Neuronal stem cell (in vitro differentiated cells): ENCODE measurements around the gene DGLUCY.

Experiments
- DNase-seq: peaks from one replicate; pipeline ENCODE4 v3.0.0-alpha.2; 2013; ENCODE audit warnings: low spot score
- H2AFZ ChIP-seq: one replicate; pipeline ENCODE4 v1.6.1; 2013; ENCODE audit warnings: mild to moderate bottlenecking, low read length, inconsistent platforms
- H2AK5ac ChIP-seq: 2 replicates; pipeline ENCODE4 v1.6.1; 2013; ENCODE audit warnings: low read depth, mild to moderate bottlenecking, inconsistent platforms, low read length, moderate library complexity, mixed read lengths
- H2BK120ac ChIP-seq: 2 replicates; pipeline ENCODE4 v1.6.1; 2013; ENCODE audit warnings: low read depth, mild to moderate bottlenecking, inconsistent platforms, low read length, moderate library complexity, mixed read lengths
- H2BK12ac ChIP-seq: one replicate; pipeline ENCODE4 v1.6.1; 2013; ENCODE audit warnings: low read length, inconsistent platforms
- H2BK15ac ChIP-seq: 2 replicates; pipeline ENCODE4 v1.6.1; 2013; ENCODE audit warnings: mild to moderate bottlenecking, low read length, inconsistent platforms, mixed read lengths
- H2BK5ac ChIP-seq: one replicate; pipeline ENCODE4 v1.6.1; 2013; ENCODE audit warnings: inconsistent platforms, mild to moderate bottlenecking, low read length, moderate library complexity
- H3K14ac ChIP-seq: one replicate; pipeline ENCODE4 v1.6.1; 2013; ENCODE audit warnings: low read length, inconsistent platforms
- H3K18ac ChIP-seq: 2 replicates; pipeline ENCODE4 v1.6.1; 2013; ENCODE audit warnings: low read length, inconsistent platforms
- H3K23ac ChIP-seq: 2 replicates; pipeline ENCODE4 v1.6.1; 2013; ENCODE audit warnings: low read depth, mild to moderate bottlenecking, mixed read lengths, low read length, inconsistent platforms; ENCODE audit not compliant: poor library complexity
- H3K27ac ChIP-seq: replicated peaks from 3 replicates; pipeline ENCODE4 v1.5.1; 2013; ENCODE audit warnings: low read length, inconsistent platforms
- H3K27me3 ChIP-seq, 3 experiments: 2 replicates each; pipeline ENCODE4 v1.6.1; 2013; ENCODE audit warnings: low read length in 3 of 3, mild to moderate bottlenecking in 2 of 3, inconsistent platforms in 1 of 3, low read depth in 1 of 3, mixed read lengths in 1 of 3, moderate library complexity in 1 of 3; ENCODE audit not compliant: control insufficient read depth in 3 of 3, insufficient read depth in 3 of 3
- H3K36me3 ChIP-seq, 2 donors: replicated peaks in 1 of 2; 2 replicates each; pipeline ENCODE4 v1.6.1; 2013; ENCODE audit warnings: low read length in 2 of 2; ENCODE audit not compliant: control insufficient read depth in 2 of 2, insufficient read depth in 2 of 2
- H3K4ac ChIP-seq: 2 replicates; pipeline ENCODE4 v1.6.1; 2013; ENCODE audit warnings: inconsistent platforms, mild to moderate bottlenecking, low read length, moderate library complexity
- H3K4me1 ChIP-seq, 2 donors: 1 replicate in 1 of 2; 2 replicates in 1 of 2; pipeline ENCODE4 v1.6.1; 2013; ENCODE audit warnings: low read length in 2 of 2, low read depth in 1 of 2; ENCODE audit not compliant: control insufficient read depth in 2 of 2, insufficient read depth in 1 of 2
- H3K4me2 ChIP-seq: one replicate; pipeline ENCODE4 v1.6.1; 2013; ENCODE audit warnings: mild to moderate bottlenecking, low read length, inconsistent platforms; ENCODE audit not compliant: insufficient read depth, poor library complexity, severe bottlenecking
- H3K4me3 ChIP-seq, 2 donors: 2 replicates each; pipeline ENCODE4 v1.5.1; 2013; ENCODE audit warnings: low read length in 2 of 2, mild to moderate bottlenecking in 2 of 2, inconsistent platforms in 1 of 2, moderate library complexity in 1 of 2
- H3K79me1 ChIP-seq: one replicate; pipeline ENCODE4 v1.6.1; 2013; ENCODE audit warnings: low read depth, mild to moderate bottlenecking, inconsistent platforms, low read length, moderate library complexity
- H3K9ac ChIP-seq: one replicate; pipeline ENCODE4 v1.6.1; 2013; ENCODE audit warnings: mild to moderate bottlenecking, low read depth, low read length, inconsistent platforms; ENCODE audit not compliant: poor library complexity
- H3K9me3 ChIP-seq, 2 donors: replicated peaks in 1 of 2; 2 replicates each; pipeline versions ENCODE3 to v1.6.1; 2013; ENCODE audit warnings: low read length in 2 of 2, mild to moderate bottlenecking in 2 of 2, inconsistent platforms in 1 of 2, low read depth in 1 of 2, mixed read lengths in 1 of 2, moderate library complexity in 1 of 2; ENCODE audit not compliant: control insufficient read depth in 2 of 2, insufficient read depth in 1 of 2
- H4K8ac ChIP-seq: one replicate; pipeline ENCODE4 v1.6.1; 2013; ENCODE audit warnings: low read depth, mild to moderate bottlenecking, inconsistent platforms, low read length, moderate library complexity
- H4K91ac ChIP-seq: one replicate; pipeline ENCODE4 v1.6.1; 2013; ENCODE audit warnings: low read length, low read depth, mild to moderate bottlenecking, inconsistent platforms; ENCODE audit not compliant: poor library complexity
- WGBS, 2 donors: extraction: QIAGEN DNeasy Blood & Tissue Kit; methylation state at CpG; one replicate each; pipeline ENCODE4 v1.1.7; 2013; ENCODE audit warnings: missing lambda C conversion rate in 2 of 2, mixed read lengths in 1 of 2; ENCODE audit not compliant: insufficient read length in 2 of 2, insufficient replicate concordance in 1 of 2; ENCODE audit errors: extremely low coverage in 2 of 2; 5-methylcytosine and 5-hydroxymethylcytosine counted together

DGLUCY gene

DNA sequence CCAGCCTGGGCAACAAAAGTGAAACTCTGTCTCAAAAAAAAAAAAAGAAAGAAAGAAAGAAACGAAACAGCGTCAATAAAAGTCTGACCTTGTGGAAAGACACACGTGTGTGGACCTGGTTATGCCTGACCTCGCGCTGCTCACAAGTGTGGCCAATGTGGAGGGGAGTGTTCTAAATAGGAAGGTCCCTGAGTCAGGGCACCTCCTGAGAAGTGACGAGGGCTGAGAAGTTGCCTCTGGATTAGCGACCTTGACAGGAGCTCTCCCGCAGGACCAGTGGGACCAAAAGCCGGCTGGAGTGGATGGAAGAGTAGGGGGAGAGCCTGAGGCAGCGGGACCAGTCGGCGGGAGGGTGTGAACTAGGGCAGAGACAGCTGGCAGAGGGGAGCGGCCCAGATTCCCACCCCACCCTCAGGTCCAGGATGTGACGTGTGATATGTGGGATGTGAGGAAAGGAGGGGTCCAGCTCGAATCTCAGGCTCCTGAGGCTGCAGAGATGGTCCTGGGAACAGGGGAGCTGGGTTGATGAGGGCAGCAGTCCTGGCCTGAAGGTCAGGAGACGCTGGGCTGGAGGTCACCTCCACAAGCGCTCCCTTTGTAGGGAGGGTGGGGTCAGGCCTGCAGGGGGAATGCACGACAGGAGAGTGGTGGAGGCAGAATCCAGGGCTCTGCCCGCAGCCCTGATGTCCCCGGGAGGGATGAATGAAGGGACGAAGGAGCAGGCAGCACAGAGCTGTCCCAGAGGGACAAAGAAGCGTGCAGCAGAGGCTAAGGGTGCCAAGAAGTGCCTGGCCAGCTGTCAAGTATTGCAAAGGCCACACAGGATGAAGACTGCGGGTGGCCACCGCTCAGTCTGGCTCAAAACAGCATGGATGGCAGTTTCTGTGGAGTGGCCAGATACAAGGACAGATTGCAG, 155.5 kb downstream of the DGLUCY start:
- no CpG with 5 or more reads among the region's 24 CpGs for WGBS, 2 donors

DNA sequence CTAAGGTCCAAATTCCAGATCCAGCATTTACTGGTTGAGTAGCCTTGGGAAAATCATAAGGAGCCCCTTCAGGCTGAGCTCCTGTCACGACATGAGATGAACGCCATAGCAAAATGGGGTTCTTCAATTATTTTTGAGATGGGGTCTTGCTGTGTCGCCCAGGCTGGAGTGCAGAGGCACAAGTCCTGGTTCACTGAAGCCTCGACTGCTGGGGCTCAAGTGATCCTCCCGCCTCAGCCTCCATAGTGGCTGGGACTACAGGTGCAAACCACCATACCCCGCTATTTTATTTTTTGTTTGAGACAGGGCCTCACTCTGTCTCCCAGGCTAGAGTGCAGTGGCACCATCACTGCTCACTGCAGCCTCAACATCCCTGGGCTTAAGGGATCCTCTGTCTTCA, 156.3 kb downstream of the DGLUCY start:
- Histone ChIP-seq H3K4me2 (no peak overlapping the region), H3K18ac (no peak overlapping the region), H3K14ac (no peak overlapping the region), H3K23ac (no peak overlapping the region), H2BK5ac (no peak overlapping the region), H2BK120ac (no peak overlapping the region), H3K27ac (no peak overlapping the region), H4K91ac (no peak overlapping the region), H3K4ac (no peak overlapping the region), H2BK12ac (no peak overlapping the region), H4K8ac (no peak overlapping the region), H3K9me3 (no peaks in the 10 kb centered on the region), H3K36me3 (peaks cover 13 to 37% of the 10 kb centered on the region in 2 donors), H3K27me3 (peaks cover 0 to 8% (median 4%) of the 10 kb centered on the region in 3 experiments), H2AFZ (no peak overlapping the region), H3K9ac (no peak overlapping the region), H3K79me1 (peaks cover 4% of the 10 kb centered on the region), H3K4me1 (peaks cover 0 to 2% of the 10 kb centered on the region in 2 donors), H2AK5ac (no peak overlapping the region), H3K4me3 (no peak overlapping the region), H2BK15ac (no peak overlapping the region)
- no CpG with 5 or more reads among the region's 6 CpGs for WGBS, 2 donors
- no peak for DNase-seq

More for the DNA sequence above, 155.5 kb downstream of the DGLUCY start:
- no peak overlapping the region for H3K4me2 ChIP-seq
- DNase-seq: no peak
- peak overlapping the region; percentile 58 for H3K18ac ChIP-seq
- peaks cover 2 to 16% (median 12%) of the 10 kb centered on the region in 3 experiments for H3K27me3 ChIP-seq
- peak overlapping the region; percentile 17 for H3K14ac ChIP-seq
- H3K79me1 ChIP-seq: peaks cover 4% of the 10 kb centered on the region
- peak overlapping the region; percentile 79 for H2AK5ac ChIP-seq
- peak overlapping the region; percentile 87 for H2BK5ac ChIP-seq
- H3K9ac ChIP-seq: peak overlapping the region; percentile 21
- no peak overlapping the region for H4K91ac ChIP-seq
- no peak overlapping the region for H2BK15ac ChIP-seq
- H3K27ac ChIP-seq: no peak overlapping the region
- H3K4ac ChIP-seq: no peak overlapping the region
- no peak overlapping the region for H2AFZ ChIP-seq
- H3K4me1 ChIP-seq: peaks cover 0 to 6% of the 10 kb centered on the region in 2 donors
- no peak overlapping the region for H3K4me3 ChIP-seq
- H2BK12ac ChIP-seq: peak overlapping the region; percentile 16
- no peak overlapping the region for H4K8ac ChIP-seq
- H2BK120ac ChIP-seq: no peak overlapping the region
- H3K36me3 ChIP-seq: peaks cover 9 to 28% of the 10 kb centered on the region in 2 donors
- no peaks in the 10 kb centered on the region for H3K9me3 ChIP-seq
- no peak overlapping the region for H3K23ac ChIP-seq

DNA sequence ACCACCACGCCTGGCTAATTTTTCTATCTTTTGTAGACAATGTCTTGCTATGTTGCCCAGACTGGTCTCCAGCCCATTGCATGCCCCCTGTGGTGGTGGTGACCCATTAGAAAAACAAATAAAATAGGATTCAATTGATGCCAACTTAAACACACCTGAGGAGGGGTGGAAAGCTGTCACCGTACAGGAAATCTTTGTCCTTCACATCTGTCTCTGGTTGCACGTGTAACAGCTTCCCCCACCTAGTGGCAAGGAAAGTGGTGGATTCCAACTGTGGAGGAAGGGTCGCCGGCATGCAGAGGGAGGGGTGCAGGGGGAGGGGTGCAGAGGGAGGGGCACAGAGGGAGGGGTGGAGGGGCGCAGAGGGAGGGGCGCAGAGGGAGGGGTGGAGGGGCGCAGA, 156.7 kb downstream of the DGLUCY start:
- Histone ChIP-seq H2BK120ac (no peak overlapping the region), H3K79me1 (peaks cover 4% of the 10 kb centered on the region), H4K91ac (no peak overlapping the region), H3K27ac (no peak overlapping the region), H4K8ac (no peak overlapping the region), H3K23ac (no peak overlapping the region), H2AK5ac (no peak overlapping the region), H3K14ac (no peak overlapping the region), H3K4me2 (no peak overlapping the region), H2BK12ac (no peak overlapping the region), H3K4me3 (no peak overlapping the region), H3K4ac (no peak overlapping the region), H2BK15ac (no peak overlapping the region), H3K18ac (no peak overlapping the region), H3K9ac (no peak overlapping the region), H3K36me3 (peaks cover 13 to 37% of the 10 kb centered on the region in 2 donors), H2AFZ (no peak overlapping the region), H3K27me3 (peaks cover 0 to 4% (median 0%) of the 10 kb centered on the region in 3 experiments), H3K4me1 (peaks cover 0 to 1% of the 10 kb centered on the region in 2 donors), H3K9me3 (no peaks in the 10 kb centered on the region), H2BK5ac (no peak overlapping the region)
- no peak for DNase-seq
- WGBS, 2 donors: no CpG with 5 or more reads among the region's 8 CpGs

DNA sequence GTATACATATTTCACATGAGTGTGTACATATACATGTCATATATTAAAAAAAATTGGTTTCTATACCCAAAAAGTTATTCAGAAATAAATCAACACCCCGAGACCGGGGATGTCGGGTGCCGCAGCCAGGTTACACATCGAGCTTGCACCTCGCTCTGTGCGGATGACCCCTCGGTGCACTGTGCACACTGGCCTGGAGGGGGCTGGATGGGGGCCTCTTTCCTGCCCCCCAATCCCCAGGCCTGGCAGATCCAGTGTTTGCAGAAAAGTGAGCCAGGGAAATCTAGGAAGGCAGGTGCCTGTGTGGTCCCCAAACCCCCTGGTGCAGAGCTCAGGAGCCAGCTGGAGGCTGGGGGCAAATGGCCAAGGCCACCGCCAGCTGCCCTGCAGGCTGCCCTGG, 157.8 kb downstream of the DGLUCY start:
- no peak overlapping the region for H2BK120ac ChIP-seq
- H3K4me2 ChIP-seq: no peak overlapping the region
- no peak overlapping the region for H3K4me3 ChIP-seq
- H2AFZ ChIP-seq: no peak overlapping the region
- DNase-seq: no peak
- no peak overlapping the region for H3K18ac ChIP-seq
- no peak overlapping the region for H3K14ac ChIP-seq
- H3K36me3 ChIP-seq: peaks cover 19 to 44% of the 10 kb centered on the region in 2 donors
- H3K79me1 ChIP-seq: peaks cover 4% of the 10 kb centered on the region
- no peak overlapping the region for H2AK5ac ChIP-seq
- H3K23ac ChIP-seq: no peak overlapping the region
- H2BK15ac ChIP-seq: no peak overlapping the region
- H4K91ac ChIP-seq: no peak overlapping the region
- no peak overlapping the region for H3K4ac ChIP-seq
- peaks cover 0 to 1% of the 10 kb centered on the region in 2 donors for H3K4me1 ChIP-seq
- no peak overlapping the region for H4K8ac ChIP-seq
- no peak overlapping the region for H2BK12ac ChIP-seq
- H3K9me3 ChIP-seq: no peaks in the 10 kb centered on the region
- no peak overlapping the region for H3K27ac ChIP-seq
- no peaks in the 10 kb centered on the region for H3K27me3 ChIP-seq
- H2BK5ac ChIP-seq: no peak overlapping the region
- H3K9ac ChIP-seq: no peak overlapping the region
- no CpG with 5 or more reads among the region's 9 CpGs for WGBS, 2 donors
